IMR-90 (cell line): ENCODE results near the gene NCOA7. TPM values are rescaled to one million over a fixed set of nuclear protein-coding genes. Genes with fewer than 3 reads are reported as not detected.

Source experiments
- CEBPB ChIP-seq: IDR thresholded peaks from 2 replicates; pipeline ENCODE4 v1.6.1; 2012; ENCODE audit warnings: low read depth, low read length, improper control_type of control experiment
- FOS ChIP-seq: fragments of 150-350 bp; IDR thresholded peaks from 2 replicates; pipeline ENCODE4 v1.6.1; 2016; ENCODE audit warnings: low read depth, low read length
- MAZ ChIP-seq: IDR thresholded peaks from 2 replicates; pipeline ENCODE4 v1.6.1; 2012; ENCODE audit warnings: low read depth, mild to moderate bottlenecking, low read length, improper control_type of control experiment, moderate library complexity, borderline replicate concordance
- RFX5 ChIP-seq: IDR thresholded peaks from 2 replicates; pipeline ENCODE4 v1.8.0; 2012; ENCODE audit warnings: low read depth, mild to moderate bottlenecking, low read length, moderate library complexity
- SMC3 ChIP-seq: fragments of 150-350 bp; IDR thresholded peaks from 2 replicates; pipeline ENCODE4 v1.6.1; 2016; ENCODE audit warnings: low read depth, mild to moderate bottlenecking, antibody characterized with exemption, low read length, moderate library complexity
- microRNA-seq, 2 experiments: library from miRNA; stranded (forward) in 1 of 2; unstranded in 1 of 2; fragments of 10-50 nt in 1 of 2; fragments of <30 nt in 1 of 2; gene quantifications in 1 of 2; microRNA quantifications in 1 of 2; one replicate each; pipeline versions ENCODE3 to v1.1.0; 2013 to 2020; ENCODE audit not compliant: insufficient read depth in 1 of 2, insufficient read length in 1 of 2, unreplicated experiment in 1 of 2
- polyA plus RNA-seq, 3 experiments: library from polyadenylated mRNA; depleted of rRNA; stranded (reverse); fragments of >200 nt; gene quantifications; 2 replicates each; pipeline ENCODE4 v1.2.3, GENCODE V29; 2012; ENCODE audit warnings: low replicate concordance in 1 of 3
- small RNA-seq, 5 experiments: library from RNA; depleted of rRNA; stranded (forward); fragments of <200 nt; gene quantifications; one replicate each; pipeline ENCODE3, GENCODE V24; 2012
- total RNA-seq: library from RNA; depleted of rRNA; stranded (reverse); fragments of >200 nt; gene quantifications from 2 replicates; pipeline ENCODE4 v1.2.3, GENCODE V29; 2012; rRNA removed

NCOA7 gene
- total and polyA plus RNA-seq, 2 of the 4 experiments (the other 2 are of a cell fraction) = 12.6 to 12.9 TPM

GRCh38 chr6:125979101-125979500, 188.3 kb downstream of the NCOA7 start (continued):
- TF ChIP-seq MAZ (no peak), SMC3 (no peak), CEBPB (no peak), FOS (no peak), RFX5 (no peak)

Small RNA genes within 50 kb of the gene (microRNA-seq; reads per million reads assigned to microRNA genes)
- not detected for gene RNA5SP216 (ENCODE audit: insufficient read depth, insufficient read length)

Small RNA genes within 50 kb of the gene (small RNA-seq; reads per million reads assigned to genes)
- 0 reads per million in 5 experiments for gene RNA5SP216

Other genes with a start within 250 kb of the NCOA7 start
- not detected in 2 replicates for gene HEY2, start 41.3 kb upstream of the NCOA7 start, total RNA-seq
- not detected in 2 replicates for gene HEY2, start 41.3 kb upstream of the NCOA7 start, polyA plus RNA-seq (2012; rRNA removed)
- 6.5 and 9.4 TPM in 2 replicates for gene HINT3, start 165.8 kb downstream of the NCOA7 start, total RNA-seq
- gene HINT3, start 165.8 kb downstream of the NCOA7 start, polyA plus RNA-seq (2012; rRNA removed) = 2.3 and 3.4 TPM in 2 replicates
- gene TRMT11, start 195.6 kb downstream of the NCOA7 start, total RNA-seq = 19.0 and 29.7 TPM in 2 replicates
- 10.9 and 14.3 TPM in 2 replicates for gene TRMT11, start 195.6 kb downstream of the NCOA7 start, polyA plus RNA-seq (2012; rRNA removed)